ENCODE measurements around the gene GGA2. TPM values are rescaled to one million over a fixed set of nuclear protein-coding genes. Genes with fewer than 3 reads are reported as not detected.

The GGA2 gene
- total RNA-seq, 1 experiment from 2014 or later = 26.5 TPM

DNA sequence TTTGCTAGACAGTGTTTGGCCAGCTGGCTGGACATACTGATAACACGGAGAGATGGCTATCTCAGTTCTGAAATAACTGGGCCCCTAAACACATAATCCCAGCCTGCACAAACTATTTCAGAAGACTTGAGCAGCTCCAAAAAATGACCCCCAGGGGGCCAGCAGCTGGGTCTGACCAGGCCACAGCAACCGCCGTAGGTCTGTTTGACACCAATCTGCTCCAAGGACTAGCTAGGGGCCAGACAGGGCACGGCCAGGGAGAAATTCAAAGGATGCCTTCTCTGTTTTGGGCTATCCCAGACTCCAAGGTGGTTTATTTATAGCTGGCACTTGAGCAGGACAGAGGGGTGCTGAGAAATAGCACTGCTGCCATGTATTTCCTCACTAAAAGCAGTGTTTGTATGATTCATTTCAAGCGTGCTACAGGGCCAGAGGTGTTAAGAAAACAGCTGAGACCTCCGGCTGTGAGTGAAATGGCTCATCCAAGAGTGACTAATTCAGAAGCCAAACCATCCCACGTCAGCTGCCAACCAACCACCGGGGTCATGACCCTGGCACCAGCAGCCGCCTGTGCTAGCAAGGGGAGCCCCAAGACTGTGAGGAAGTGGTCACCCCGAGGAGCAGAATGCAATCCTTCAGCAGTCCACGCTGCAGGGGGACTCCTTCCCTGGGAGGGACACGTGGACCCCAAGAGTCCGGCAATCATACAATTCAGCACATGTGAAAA is 5.7 kb downstream of the GGA2 start:
- Histone ChIP-seq H3K4me2 (ENCODE audit: low read length) (0 out of 2 replicates have a peak overlapping the region, but pooled peaks have one; percentile 12), H4K20me1 (ENCODE audit: low read length) (peaks cover 38% of the 10 kb centered on the region), H3K27ac (ENCODE audit: low read length) (no peak overlapping the region; the same call in 1 of the 2 replicates)

DNA sequence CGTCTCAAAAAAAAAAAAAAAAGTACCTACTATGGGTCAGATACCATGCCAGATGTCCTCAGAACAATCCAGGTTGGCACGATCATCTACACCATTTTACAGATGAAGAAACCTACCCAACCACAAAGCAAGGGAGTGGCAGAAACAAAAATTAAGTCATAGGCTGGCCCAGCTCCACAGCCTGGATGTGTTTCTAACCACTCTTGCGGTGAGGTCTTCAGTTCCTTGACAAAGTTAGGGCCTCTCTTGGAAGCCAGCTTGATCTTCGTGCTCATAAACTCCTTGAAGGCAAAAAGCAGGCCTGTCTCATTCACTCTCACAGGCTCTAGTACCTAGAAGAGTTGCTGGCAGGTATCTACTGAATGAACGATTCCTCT is 6.2 kb downstream of the GGA2 start:
- intact Hi-C loops (cut with micrococcal nuclease) = no loop called here
- H3K79me2 ChIP-seq (ENCODE audit: low read length) = peaks cover 95% of the 10 kb centered on the region
- ChIA-PET POLR2A (ENCODE audit: unreplicated experiment) (no interaction called here), CTCF (no interaction called here)
- TF ChIP-seq EZH2phosphoT487 (IDR thresholded peaks at IDR 0.05; ENCODE audit: borderline replicate concordance, low read length) = no peak
- TF ChIP-seq, protein P1, sequence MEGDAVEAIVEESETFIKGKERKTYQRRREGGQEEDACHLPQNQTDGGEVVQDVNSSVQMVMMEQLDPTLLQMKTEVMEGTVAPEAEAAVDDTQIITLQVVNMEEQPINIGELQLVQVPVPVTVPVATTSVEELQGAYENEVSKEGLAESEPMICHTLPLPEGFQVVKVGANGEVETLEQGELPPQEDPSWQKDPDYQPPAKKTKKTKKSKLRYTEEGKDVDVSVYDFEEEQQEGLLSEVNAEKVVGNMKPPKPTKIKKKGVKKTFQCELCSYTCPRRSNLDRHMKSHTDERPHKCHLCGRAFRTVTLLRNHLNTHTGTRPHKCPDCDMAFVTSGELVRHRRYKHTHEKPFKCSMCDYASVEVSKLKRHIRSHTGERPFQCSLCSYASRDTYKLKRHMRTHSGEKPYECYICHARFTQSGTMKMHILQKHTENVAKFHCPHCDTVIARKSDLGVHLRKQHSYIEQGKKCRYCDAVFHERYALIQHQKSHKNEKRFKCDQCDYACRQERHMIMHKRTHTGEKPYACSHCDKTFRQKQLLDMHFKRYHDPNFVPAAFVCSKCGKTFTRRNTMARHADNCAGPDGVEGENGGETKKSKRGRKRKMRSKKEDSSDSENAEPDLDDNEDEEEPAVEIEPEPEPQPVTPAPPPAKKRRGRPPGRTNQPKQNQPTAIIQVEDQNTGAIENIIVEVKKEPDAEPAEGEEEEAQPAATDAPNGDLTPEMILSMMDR (conservative IDR thresholded peaks at IDR 0.05; ENCODE audit: low read depth, low read length) = no peak
- TF ChIP-seq EZH2 (IDR thresholded peaks at IDR 0.05; ENCODE audit: low read length, unreplicated experiment) = no peak
- ATAC-seq (no peak), DNase-seq (peak; percentile 2)
- H3K9me3 ChIP-seq (ENCODE audit: low read length) = no peaks in the 10 kb centered on the region
- H3K36me3 ChIP-seq (ENCODE audit: low read depth, low read length) = no peaks in the 10 kb centered on the region
- no peak overlapping the region for H3K4me3 ChIP-seq (ENCODE audit: low read length)
- H4K20me1 ChIP-seq (ENCODE audit: low read length) = peaks cover 34% of the 10 kb centered on the region
- H3K27ac ChIP-seq (ENCODE audit: low read length) = no peak overlapping the region
- H3F3A ChIP-seq (ENCODE audit: low read length, unreplicated experiment) = no peaks in the 10 kb centered on the region
- H3K4me2 ChIP-seq (ENCODE audit: low read length) = 0 out of 2 replicates have a peak overlapping the region, but pooled peaks have one; percentile 12
- H3K27me3 ChIP-seq (ENCODE audit: low read length) = no peaks in the 10 kb centered on the region
- BruUV-seq (replicated peaks) = no TSS peak
- no peaks in the 10 kb centered on the region for H3K9me2 ChIP-seq (replicated peaks; ENCODE audit: low read length)
- no peak overlapping the region for H3K9ac ChIP-seq (ENCODE audit: low read length)
- H3K4me1 ChIP-seq (ENCODE audit: insufficient read depth, low read length) = peaks cover 21% of the 10 kb centered on the region
- H2AFZ ChIP-seq (ENCODE audit: low read length) = no peak overlapping the region

More for the DNA sequence above, 5.7 kb downstream of the GGA2 start:
- ChIA-PET CTCF (interaction anchor here (0.9 kb wide), 1 partner anchor 68 kb away, joined by 6 read pairs; no protein-coding TSS in a partner anchor), POLR2A (ENCODE audit: unreplicated experiment) (no interaction called here)
- DNase-seq (peak; percentile 73), ATAC-seq (peak; percentile 77)
- intact Hi-C loops (cut with micrococcal nuclease) = no loop called here
- Histone ChIP-seq H3K27me3 (ENCODE audit: low read length) (no peaks in the 10 kb centered on the region), H3F3A (ENCODE audit: low read length, unreplicated experiment) (no peaks in the 10 kb centered on the region), H3K4me1 (ENCODE audit: insufficient read depth, low read length) (peaks cover 21% of the 10 kb centered on the region), H3K9me3 (ENCODE audit: low read length) (no peaks in the 10 kb centered on the region), H3K36me3 (ENCODE audit: low read depth, low read length) (no peaks in the 10 kb centered on the region), H2AFZ (ENCODE audit: low read length) (no peak overlapping the region), H3K4me3 (ENCODE audit: low read length) (no peak overlapping the region), H3K79me2 (ENCODE audit: low read length) (peaks cover 95% of the 10 kb centered on the region), H3K9ac (ENCODE audit: low read length) (no peak overlapping the region), H3K9me2 (replicated peaks; ENCODE audit: low read length) (no peaks in the 10 kb centered on the region)
- TF ChIP-seq EZH2 (IDR thresholded peaks at IDR 0.05; ENCODE audit: low read length, unreplicated experiment) = no peak
- TF ChIP-seq, protein P1 (conservative IDR thresholded peaks at IDR 0.05; ENCODE audit: low read depth, low read length) = no peak
- no peak for TF ChIP-seq EZH2phosphoT487 (IDR thresholded peaks at IDR 0.05; ENCODE audit: borderline replicate concordance, low read length)
- no TSS peak for BruUV-seq (replicated peaks)

- intact Hi-C loops (cut with micrococcal nuclease) = no loop called here
These were observed 7.8 kb downstream of the GGA2 start for GRCh38 chr16:23502466-23502865.

More at GRCh38 chr16:23502466-23502865, 7.8 kb downstream of the GGA2 start:
- POLR2A ChIA-PET (ENCODE audit: unreplicated experiment) = no interaction called here
- Histone ChIP-seq H3K9me2 (replicated peaks; ENCODE audit: low read length) (no peaks in the 10 kb centered on the region), H3K36me3 (ENCODE audit: low read depth, low read length) (no peaks in the 10 kb centered on the region), H3K4me1 (ENCODE audit: insufficient read depth, low read length) (peaks cover 14% of the 10 kb centered on the region), H3K4me2 (ENCODE audit: low read length) (no peak overlapping the region), H3K79me2 (ENCODE audit: low read length) (peaks cover 96% of the 10 kb centered on the region), H3F3A (ENCODE audit: low read length, unreplicated experiment) (no peaks in the 10 kb centered on the region), H3K4me3 (ENCODE audit: low read length) (no peak overlapping the region), H3K9me3 (ENCODE audit: low read length) (no peaks in the 10 kb centered on the region), H2AFZ (ENCODE audit: low read length) (no peak overlapping the region), H3K27ac (ENCODE audit: low read length) (no peak overlapping the region), H3K9ac (ENCODE audit: low read length) (no peak overlapping the region), H4K20me1 (ENCODE audit: low read length) (peaks cover 24% of the 10 kb centered on the region), H3K27me3 (ENCODE audit: low read length) (no peaks in the 10 kb centered on the region)
- ATAC-seq (no peak), DNase-seq (no peak)
- CTCF ChIA-PET = no interaction called here
- no TSS peak for BruUV-seq (replicated peaks)
- TF ChIP-seq, protein P1 (conservative IDR thresholded peaks at IDR 0.05; ENCODE audit: low read depth, low read length) = no peak
- TF ChIP-seq EZH2phosphoT487 (IDR thresholded peaks at IDR 0.05; ENCODE audit: borderline replicate concordance, low read length) = no peak
- no peak for TF ChIP-seq EZH2 (IDR thresholded peaks at IDR 0.05; ENCODE audit: low read length, unreplicated experiment)
